Keratinocyte (primary cell): ENCODE results near the gene NR1H4. TPM values are rescaled to one million over a fixed set of nuclear protein-coding genes. Genes with fewer than 3 reads are reported as not detected.

ENCODE experiments used
- DNase-seq: peaks from one replicate; pipeline ENCODE4 v3.0.0-alpha.2; 2011; ENCODE audit warnings: low read depth, missing footprints, low spot score
- FAIRE-seq: peaks from 2 replicates; lab custom pipeline; 2011; peaks lifted over from hg19 to GRCh38; lab: Jason Lieb, UNC
- H2AFZ ChIP-seq: 2 replicates; pipeline ENCODE4 v1.6.0; 2012; ENCODE audit warnings: low read length, control low read depth, inconsistent platforms; ENCODE audit not compliant: control insufficient read depth
- H3K27ac ChIP-seq: 2 replicates; pipeline ENCODE4 v1.5.1; 2011; ENCODE audit warnings: low read length; ENCODE audit not compliant: control insufficient read depth, insufficient read depth
- H3K27me3 ChIP-seq: 3 replicates; pipeline ENCODE4 v1.6.0; 2011; ENCODE audit warnings: low read length; ENCODE audit not compliant: control insufficient read depth, insufficient read depth; ENCODE audit errors: extremely low read depth
- H3K36me3 ChIP-seq, 2 experiments: 2 replicates in 1 of 2; 3 replicates in 1 of 2; pipeline ENCODE4 v1.5.1; 2011; ENCODE audit warnings: low read length in 2 of 2, mild to moderate bottlenecking in 1 of 2; ENCODE audit not compliant: control insufficient read depth in 2 of 2, insufficient read depth in 2 of 2; ENCODE audit errors: extremely low read depth in 1 of 2
- H3K4me1 ChIP-seq: 3 replicates; pipeline ENCODE4 v1.5.1; 2011; ENCODE audit warnings: low read length; ENCODE audit not compliant: control insufficient read depth, insufficient read depth; ENCODE audit errors: extremely low read depth
- H3K4me2 ChIP-seq: 3 replicates; pipeline ENCODE4 v1.6.0; 2011; ENCODE audit warnings: low read depth, low read length; ENCODE audit not compliant: control insufficient read depth, insufficient read depth; ENCODE audit errors: extremely low read depth
- H3K4me3 ChIP-seq, 3 experiments: fragments of 200-600 bp in 1 of 3; sonication (generic) in 1 of 3; 2 replicates in 2 of 3; 3 replicates in 1 of 3; pipeline ENCODE4 v1.5.1; 2011 to 2016; ENCODE audit warnings: low read length in 3 of 3, mild to moderate bottlenecking in 3 of 3, control low read depth in 2 of 3, inconsistent platforms in 1 of 3, low read depth in 1 of 3, mixed read lengths in 1 of 3, mixed run types in 1 of 3, moderate library complexity in 1 of 3; ENCODE audit not compliant: control insufficient read depth in 2 of 3, insufficient read depth in 2 of 3; ENCODE audit errors: extremely low read depth in 1 of 3
- H3K79me2 ChIP-seq: 2 replicates; pipeline ENCODE4 v1.6.0; 2012; ENCODE audit warnings: low read length; ENCODE audit not compliant: control insufficient read depth, insufficient read depth
- H3K9ac ChIP-seq: 3 replicates; pipeline ENCODE4 v1.6.0; 2011; ENCODE audit warnings: low read length; ENCODE audit not compliant: control insufficient read depth, insufficient read depth; ENCODE audit errors: extremely low read depth
- H3K9me1 ChIP-seq: 3 replicates; pipeline ENCODE4 v1.6.0; 2011; ENCODE audit warnings: low read length; ENCODE audit not compliant: control insufficient read depth, insufficient read depth; ENCODE audit errors: extremely low read depth
- H3K9me3 ChIP-seq: 2 replicates; pipeline ENCODE4 v1.5.1; 2012; ENCODE audit warnings: low read depth, low read length; ENCODE audit not compliant: control insufficient read depth
- H4K20me1 ChIP-seq: 3 replicates; pipeline ENCODE4 v1.6.0; 2011; ENCODE audit warnings: low read length; ENCODE audit not compliant: control insufficient read depth, insufficient read depth; ENCODE audit errors: extremely low read depth
- EZH2 ChIP-seq: IDR thresholded peaks from one replicate; pipeline ENCODE4 v1.6.1; 2012; ENCODE audit warnings: inconsistent platforms, mild to moderate bottlenecking, low read length, moderate library complexity
- dilution Hi-C: fragments of 300-500 bp; cut with MboI; formaldehyde crosslinking; loops from one replicate; pipeline ENCODE4 v1.7.0; 2020; ENCODE audit warnings: low sequenced_read_pairs; ENCODE audit not compliant: extremely low pct_ligation_motif_present
- polyA plus RNA-seq, 5 experiments: library from polyadenylated mRNA; depleted of rRNA in 3 of 5; stranded (reverse) in 3 of 5; stranded (forward) in 1 of 5; unstranded in 1 of 5; fragments of >200 nt; gene quantifications; 1 replicate in 1 of 5; 2 replicates in 3 of 5; 3 replicates in 1 of 5; pipeline versions ENCODE4 v1.2.1 to v1.2.3, GENCODE V29; 2011 to 2012; ENCODE audit warnings: missing spikeins in 2 of 5, low read depth in 1 of 5, low replicate concordance in 1 of 5
- TF ChIP-seq, protein P1 (sequence below), 3 experiments: IDR thresholded peaks in 1 of 3; conservative IDR thresholded peaks in 1 of 3; optimal IDR thresholded peaks in 1 of 3; 2 replicates in 2 of 3; 3 replicates in 1 of 3; pipeline versions ENCODE3 to v1.5.1; 2011; ENCODE audit warnings: low read length in 3 of 3, mild to moderate bottlenecking in 3 of 3, moderate library complexity in 2 of 3, control low read depth in 1 of 3, inconsistent platforms in 1 of 3; ENCODE audit not compliant: insufficient read depth in 2 of 3; ENCODE audit errors: extremely low read depth in 1 of 3

The NR1H4 gene
- polyA plus RNA-seq, 1 donor (not counting 4 experiments of a cell fraction or from before 2014, with no cell fraction given), result not detected

DNA sequence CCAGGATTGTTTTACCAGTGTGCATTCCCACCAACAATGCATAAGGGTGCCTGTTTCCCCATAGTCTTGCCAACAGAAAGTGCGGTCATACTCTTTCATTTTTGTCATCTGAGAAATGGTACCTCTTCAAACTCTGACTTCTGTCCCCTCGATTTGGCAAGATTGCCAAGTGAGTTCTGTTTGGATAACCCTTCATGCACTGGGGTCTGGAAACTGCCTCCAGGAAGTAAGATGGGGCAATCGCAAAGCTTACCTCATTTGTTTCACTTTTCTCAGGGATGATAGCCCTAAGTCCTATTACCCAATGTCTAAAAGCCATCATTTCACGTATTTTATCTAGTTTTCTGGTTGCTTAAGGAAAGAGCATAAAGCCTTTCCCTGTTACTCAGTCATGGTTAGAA lies 28.6 kb upstream of the NR1H4 start:
- Histone ChIP-seq H3K4me3 (no peak overlapping the region), H3K4me2 (no peak overlapping the region), H2AFZ (no peak overlapping the region), H3K27me3 (no peaks in the 10 kb centered on the region), H3K27ac (no peak overlapping the region), H3K9me1 (no peaks in the 10 kb centered on the region), H3K9me3 (no peaks in the 10 kb centered on the region), H3K9ac (no peak overlapping the region), H3K79me2 (no peaks in the 10 kb centered on the region), H3K4me1 (no peaks in the 10 kb centered on the region), H3K36me3 (no peaks in the 10 kb centered on the region), H4K20me1 (no peaks in the 10 kb centered on the region)
- no peak for TF ChIP-seq EZH2
- TF ChIP-seq, protein P1, sequence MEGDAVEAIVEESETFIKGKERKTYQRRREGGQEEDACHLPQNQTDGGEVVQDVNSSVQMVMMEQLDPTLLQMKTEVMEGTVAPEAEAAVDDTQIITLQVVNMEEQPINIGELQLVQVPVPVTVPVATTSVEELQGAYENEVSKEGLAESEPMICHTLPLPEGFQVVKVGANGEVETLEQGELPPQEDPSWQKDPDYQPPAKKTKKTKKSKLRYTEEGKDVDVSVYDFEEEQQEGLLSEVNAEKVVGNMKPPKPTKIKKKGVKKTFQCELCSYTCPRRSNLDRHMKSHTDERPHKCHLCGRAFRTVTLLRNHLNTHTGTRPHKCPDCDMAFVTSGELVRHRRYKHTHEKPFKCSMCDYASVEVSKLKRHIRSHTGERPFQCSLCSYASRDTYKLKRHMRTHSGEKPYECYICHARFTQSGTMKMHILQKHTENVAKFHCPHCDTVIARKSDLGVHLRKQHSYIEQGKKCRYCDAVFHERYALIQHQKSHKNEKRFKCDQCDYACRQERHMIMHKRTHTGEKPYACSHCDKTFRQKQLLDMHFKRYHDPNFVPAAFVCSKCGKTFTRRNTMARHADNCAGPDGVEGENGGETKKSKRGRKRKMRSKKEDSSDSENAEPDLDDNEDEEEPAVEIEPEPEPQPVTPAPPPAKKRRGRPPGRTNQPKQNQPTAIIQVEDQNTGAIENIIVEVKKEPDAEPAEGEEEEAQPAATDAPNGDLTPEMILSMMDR (optimal IDR thresholded peaks at IDR 0.05 in 1 of 3, IDR thresholded peaks at IDR 0.05 in 1 of 3, conservative IDR thresholded peaks at IDR 0.05 in 1 of 3; ENCODE audit: extremely low read depth in 1 of 3, insufficient read depth in 2 of 3, low read length in 3 of 3), result no peak
- dilution Hi-C loops, result no loop called here
- FAIRE-seq (no peak), DNase-seq (no peak)

DNA sequence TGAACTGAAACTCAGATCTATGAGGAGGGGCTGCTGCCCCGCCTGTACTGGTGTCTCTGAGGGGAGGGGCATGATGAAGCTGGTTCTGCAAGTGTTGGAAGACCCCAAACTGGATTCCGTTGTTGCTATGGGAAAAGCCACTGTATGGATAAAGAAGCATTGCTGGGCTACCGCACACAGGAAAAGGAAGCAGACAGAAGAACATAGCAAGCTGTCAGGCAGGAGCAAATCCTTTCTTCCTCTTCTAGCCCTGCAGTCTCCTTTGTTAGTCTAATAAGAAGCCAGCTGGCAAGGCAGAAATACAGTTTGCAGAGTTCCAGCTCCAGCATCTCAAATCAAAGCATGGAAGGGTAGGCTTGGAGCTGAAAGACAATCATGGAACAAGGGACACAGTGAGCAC lies 26.3 kb upstream of the NR1H4 start:
- no peaks in the 10 kb centered on the region for H4K20me1 ChIP-seq
- TF ChIP-seq, protein P1 (optimal IDR thresholded peaks at IDR 0.05 in 1 of 3, IDR thresholded peaks at IDR 0.05 in 1 of 3, conservative IDR thresholded peaks at IDR 0.05 in 1 of 3; ENCODE audit: extremely low read depth in 1 of 3, insufficient read depth in 2 of 3, low read length in 3 of 3), result no peak
- TF ChIP-seq EZH2, result no peak

More for the DNA sequence above, 26.3 kb upstream of the NR1H4 start:
- H2AFZ ChIP-seq, result no peak overlapping the region
- H3K27ac ChIP-seq, result no peak overlapping the region
- H3K4me1 ChIP-seq, result no peaks in the 10 kb centered on the region
- H3K4me3 ChIP-seq, result no peak overlapping the region
- H3K9me1 ChIP-seq, result no peaks in the 10 kb centered on the region
- no peaks in the 10 kb centered on the region for H3K9me3 ChIP-seq
- no peaks in the 10 kb centered on the region for H3K79me2 ChIP-seq
- DNase-seq (no peak), FAIRE-seq (no peak)
- H3K36me3 ChIP-seq, result no peaks in the 10 kb centered on the region
- dilution Hi-C loops, result no loop called here
- no peak overlapping the region for H3K9ac ChIP-seq
- H3K4me2 ChIP-seq, result no peak overlapping the region
- no peaks in the 10 kb centered on the region for H3K27me3 ChIP-seq
